ENCODE data around the gene C15orf40.

The C15orf40 gene

GRCh38 chr15:82970078-82970686 is 41.3 kb downstream of the C15orf40 start:
- TF ChIP-seq CTCF (IDR thresholded peaks at IDR 0.05; ENCODE audit: low read length, missing control alignments), result no peak
- no peak overlapping the region for H3K4me3 ChIP-seq (replicated peaks; ENCODE audit: low read depth, low read length)
- DNase-seq (ENCODE audit: low read depth), result no peak

- no peak overlapping the region for H3K4me3 ChIP-seq (replicated peaks; ENCODE audit: low read depth, low read length)
- no peak for TF ChIP-seq CTCF (IDR thresholded peaks at IDR 0.05; ENCODE audit: low read length, missing control alignments)
- no peak for DNase-seq (ENCODE audit: low read depth)
These were observed 42.1 kb downstream of the C15orf40 start for GRCh38 chr15:82969353-82969752.

- no peak overlapping the region for H3K4me3 ChIP-seq (replicated peaks; ENCODE audit: low read depth, low read length)
- no peak for TF ChIP-seq CTCF (IDR thresholded peaks at IDR 0.05; ENCODE audit: low read length, missing control alignments)
- peak; percentile 7 for DNase-seq (ENCODE audit: low read depth)
These were observed 43.4 kb downstream of the C15orf40 start for GRCh38 chr15:82968066-82968465.

- no peak for DNase-seq (ENCODE audit: low read depth)
- H3K4me3 ChIP-seq (replicated peaks; ENCODE audit: low read depth, low read length), result no peak overlapping the region
- TF ChIP-seq CTCF (IDR thresholded peaks at IDR 0.05; ENCODE audit: low read length, missing control alignments), result no peak
These were observed 44.8 kb downstream of the C15orf40 start for GRCh38 chr15:82966671-82967071.

- no peak for DNase-seq (ENCODE audit: low read depth)
- H3K4me3 ChIP-seq (replicated peaks; ENCODE audit: low read depth, low read length), result no peak overlapping the region
- no peak for TF ChIP-seq CTCF (IDR thresholded peaks at IDR 0.05; ENCODE audit: low read length, missing control alignments)
These were observed 46.5 kb downstream of the C15orf40 start for GRCh38 chr15:82964890-82965289.

- DNase-seq (ENCODE audit: low read depth), result no peak
- no peak overlapping the region for H3K4me3 ChIP-seq (replicated peaks; ENCODE audit: low read depth, low read length)
- TF ChIP-seq CTCF (IDR thresholded peaks at IDR 0.05; ENCODE audit: low read length, missing control alignments), result no peak
These were observed 47.7 kb downstream of the C15orf40 start for GRCh38 chr15:82963471-82964341.
